Endodermal cell (in vitro differentiated cells): ENCODE data around the gene GPC6. TPM values are rescaled to one million over a fixed set of nuclear protein-coding genes. Genes with fewer than 3 reads are reported as not detected.

Source experiments
- DNase-seq: peaks from one replicate; pipeline ENCODE4 v3.0.0-alpha.2; 2017
- H3K27ac ChIP-seq: 2 replicates; pipeline ENCODE4 v1.5.1; 2013; ENCODE audit warnings: mild to moderate bottlenecking, low read depth, low read length, moderate library complexity
- H3K27me3 ChIP-seq: 2 replicates; pipeline ENCODE4 v1.6.1; 2013; ENCODE audit warnings: mild to moderate bottlenecking, low read length, moderate library complexity; ENCODE audit not compliant: insufficient read depth, control insufficient read depth, poor library complexity, severe bottlenecking
- H3K36me3 ChIP-seq: 2 replicates; pipeline ENCODE4 v1.7.0; 2013; ENCODE audit warnings: mild to moderate bottlenecking, low read length, moderate library complexity; ENCODE audit not compliant: control insufficient read depth, insufficient read depth
- H3K4me1 ChIP-seq: one replicate; pipeline ENCODE4 v1.7.0; 2013; ENCODE audit warnings: low read length; ENCODE audit not compliant: control insufficient read depth, insufficient read depth
- H3K4me3 ChIP-seq: 2 replicates; pipeline ENCODE4 v1.5.1; 2013; ENCODE audit warnings: mild to moderate bottlenecking, low read length, moderate library complexity
- H3K9ac ChIP-seq: 2 replicates; pipeline ENCODE4 v1.6.1; 2013; ENCODE audit warnings: mild to moderate bottlenecking, low read length, moderate library complexity; ENCODE audit not compliant: poor library complexity, severe bottlenecking; ENCODE audit errors: extremely low read depth
- H3K9me3 ChIP-seq: 2 replicates; pipeline ENCODE4 v1.6.1; 2013; ENCODE audit warnings: mild to moderate bottlenecking, low read length, moderate library complexity; ENCODE audit not compliant: control insufficient read depth
- H3K27ac Mint-ChIP-seq: 2 replicates; pipeline ENCODE4 v1.8.0; 2020; ENCODE audit warnings: mixed read lengths
- H3K27me3 Mint-ChIP-seq: 2 replicates; pipeline ENCODE4 v1.8.0; 2021; ENCODE audit warnings: mild to moderate bottlenecking, mixed read lengths; ENCODE audit not compliant: insufficient read depth
- H3K36me3 Mint-ChIP-seq: 2 replicates; pipeline ENCODE4 v1.8.0; 2020; ENCODE audit warnings: low read depth, mixed read lengths
- H3K4me1 Mint-ChIP-seq: 2 replicates; pipeline ENCODE4 v1.8.0; 2020; ENCODE audit warnings: mixed read lengths
- H3K4me3 Mint-ChIP-seq: 2 replicates; pipeline ENCODE4 v1.8.0; 2020; ENCODE audit warnings: mild to moderate bottlenecking, moderate library complexity, mixed read lengths
- H3K9me3 Mint-ChIP-seq: 2 replicates; pipeline ENCODE4 v1.8.0; 2020; ENCODE audit warnings: mild to moderate bottlenecking, mixed read lengths
- WGBS, 2 experiments: methylation state at CpG; one replicate each; pipeline versions ENCODE4 v1.1.5 to v1.1.7; 2013; ENCODE audit warnings: missing lambda C conversion rate in 2 of 2, mixed read lengths in 1 of 2; ENCODE audit not compliant: insufficient coverage in 1 of 2, insufficient read length in 1 of 2; 5-methylcytosine and 5-hydroxymethylcytosine counted together
- total RNA-seq, 2 donors: library from RNA; stranded (reverse); fragmentation: NEBNext Ultra II Directional in 1 of 2; extraction: Animal tissue kit (Norgen Biotek cat#: 25700) in 1 of 2; gene quantifications; 2 replicates in 1 of 2; 3 replicates in 1 of 2; pipeline ENCODE4 v1.2.1, GENCODE V29; 2021
- TF ChIP-seq, protein P1 (sequence below): fragments of 200-600 bp; sonication (generic); conservative IDR thresholded peaks from 2 replicates; pipeline ENCODE4 v1.5.0; 2021; ENCODE audit warnings: antibody characterized with exemption, mild to moderate bottlenecking

GPC6 gene
- total RNA-seq, 2 donors from 2014 or later = 69.6 to 80.4 TPM

DNA sequence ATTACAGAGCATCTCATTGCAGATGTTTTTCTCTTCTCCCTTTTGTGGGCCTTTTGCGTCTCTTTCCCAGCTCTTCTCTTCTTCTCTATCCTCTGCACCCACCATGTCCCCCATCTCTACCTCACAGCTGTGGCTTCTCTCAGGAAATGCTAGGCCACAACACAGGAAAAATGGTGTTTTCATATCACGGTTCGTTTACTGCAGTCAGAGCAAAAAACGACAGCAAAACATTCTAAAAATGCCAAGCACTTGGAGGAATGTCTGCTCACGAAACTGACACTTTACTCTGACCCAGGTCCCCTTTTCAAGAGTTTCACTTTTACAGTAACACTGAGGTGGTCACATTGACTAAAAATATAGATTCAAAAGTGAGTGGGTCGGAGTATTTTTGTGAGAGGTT is 1100.7 kb downstream of the GPC6 start:
- Histone ChIP-seq H3K4me3 (no peak overlapping the region), H3K27me3 (no peaks in the 10 kb centered on the region), H3K9ac (no peak overlapping the region), H3K27ac (peak overlapping the region; percentile 35), H3K36me3 (no peaks in the 10 kb centered on the region), H3K4me1 (peaks cover 32% of the 10 kb centered on the region), H3K9me3 (no peaks in the 10 kb centered on the region)
- Mint-ChIP-seq H3K27me3 (peaks cover 5% of the 10 kb centered on the region), H3K4me1 (peaks cover 62% of the 10 kb centered on the region), H3K27ac (peak overlapping the region; percentile 6), H3K4me3 (no peak overlapping the region), H3K9me3 (no peaks in the 10 kb centered on the region), H3K36me3 (no peaks in the 10 kb centered on the region)
- DNase-seq = no peak
- TF ChIP-seq, protein P1, sequence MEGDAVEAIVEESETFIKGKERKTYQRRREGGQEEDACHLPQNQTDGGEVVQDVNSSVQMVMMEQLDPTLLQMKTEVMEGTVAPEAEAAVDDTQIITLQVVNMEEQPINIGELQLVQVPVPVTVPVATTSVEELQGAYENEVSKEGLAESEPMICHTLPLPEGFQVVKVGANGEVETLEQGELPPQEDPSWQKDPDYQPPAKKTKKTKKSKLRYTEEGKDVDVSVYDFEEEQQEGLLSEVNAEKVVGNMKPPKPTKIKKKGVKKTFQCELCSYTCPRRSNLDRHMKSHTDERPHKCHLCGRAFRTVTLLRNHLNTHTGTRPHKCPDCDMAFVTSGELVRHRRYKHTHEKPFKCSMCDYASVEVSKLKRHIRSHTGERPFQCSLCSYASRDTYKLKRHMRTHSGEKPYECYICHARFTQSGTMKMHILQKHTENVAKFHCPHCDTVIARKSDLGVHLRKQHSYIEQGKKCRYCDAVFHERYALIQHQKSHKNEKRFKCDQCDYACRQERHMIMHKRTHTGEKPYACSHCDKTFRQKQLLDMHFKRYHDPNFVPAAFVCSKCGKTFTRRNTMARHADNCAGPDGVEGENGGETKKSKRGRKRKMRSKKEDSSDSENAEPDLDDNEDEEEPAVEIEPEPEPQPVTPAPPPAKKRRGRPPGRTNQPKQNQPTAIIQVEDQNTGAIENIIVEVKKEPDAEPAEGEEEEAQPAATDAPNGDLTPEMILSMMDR = no peak
- WGBS, 2 experiments = 58 to 83% methylated on average over 5 to 6 of the region's 6 CpGs

DNA sequence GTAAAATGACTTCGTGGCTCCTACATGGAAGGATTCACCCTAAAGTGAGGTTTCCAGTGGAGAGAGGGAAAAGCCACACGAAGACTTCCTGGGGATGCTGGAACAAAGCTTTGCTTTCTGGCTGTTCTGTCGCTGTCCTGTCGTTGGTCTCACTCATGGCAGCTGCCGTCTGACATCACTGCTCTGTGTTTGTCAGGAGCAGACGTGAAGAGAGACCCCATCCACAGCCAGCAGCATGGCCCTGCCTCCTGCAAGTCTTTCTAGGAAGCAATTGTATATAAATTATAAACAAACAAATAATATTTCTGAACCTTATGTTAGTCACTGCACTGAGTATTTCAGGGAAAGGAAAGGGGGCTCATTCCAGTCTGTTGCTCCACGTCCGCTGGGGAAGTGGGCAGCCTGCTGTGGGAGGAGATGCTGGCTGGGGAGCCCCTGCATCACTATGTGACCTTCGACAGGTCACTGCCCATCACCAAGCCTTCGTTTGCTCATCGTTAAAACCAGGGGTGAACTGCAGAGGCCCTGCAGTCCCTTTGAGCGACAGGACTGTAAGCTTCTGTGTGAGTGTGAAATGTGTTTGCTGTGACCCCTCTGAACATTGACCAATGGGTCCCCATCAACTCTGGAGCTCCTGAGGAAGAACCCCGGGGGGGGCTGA is 1101.9 kb downstream of the GPC6 start:
- H3K9me3 Mint-ChIP-seq = no peaks in the 10 kb centered on the region
- Histone ChIP-seq H3K9ac (no peak overlapping the region), H3K27ac (no peak overlapping the region), H3K27me3 (no peaks in the 10 kb centered on the region), H3K36me3 (no peaks in the 10 kb centered on the region), H3K4me1 (peaks cover 24% of the 10 kb centered on the region), H3K4me3 (no peak overlapping the region), H3K9me3 (no peaks in the 10 kb centered on the region)
- no peak overlapping the region for H3K27ac Mint-ChIP-seq
- peaks cover 5% of the 10 kb centered on the region for H3K27me3 Mint-ChIP-seq
- H3K36me3 Mint-ChIP-seq = no peaks in the 10 kb centered on the region
- TF ChIP-seq, protein P1 = no peak
- 79 to 85% methylated on average over 6 to 13 of the region's 13 CpGs for WGBS, 2 experiments
- H3K4me1 Mint-ChIP-seq = peaks cover 57% of the 10 kb centered on the region
- peak; percentile 58 for DNase-seq
- no peak overlapping the region for H3K4me3 Mint-ChIP-seq

- H3K9ac ChIP-seq = no peak overlapping the region
- whole genome bisulfite sequencing, 2 experiments = 93 to 100% methylated on average over 4 to 7 of the region's 7 CpGs
- TF ChIP-seq, protein P1 = no peak
Observed at GRCh38 chr13:94329277-94329676, 1102.7 kb downstream of the GPC6 start.

More at GRCh38 chr13:94329277-94329676, 1102.7 kb downstream of the GPC6 start:
- peaks cover 51% of the 10 kb centered on the region for H3K4me1 Mint-ChIP-seq
- peaks cover 5% of the 10 kb centered on the region for H3K27me3 Mint-ChIP-seq
- H3K4me3 Mint-ChIP-seq = no peak overlapping the region
- H3K27ac Mint-ChIP-seq = no peak overlapping the region
- H3K4me3 ChIP-seq = no peak overlapping the region
- H3K36me3 ChIP-seq = no peaks in the 10 kb centered on the region
- H3K9me3 Mint-ChIP-seq = no peaks in the 10 kb centered on the region
- no peak overlapping the region for H3K27ac ChIP-seq
- no peaks in the 10 kb centered on the region for H3K36me3 Mint-ChIP-seq
- no peaks in the 10 kb centered on the region for H3K9me3 ChIP-seq
- H3K4me1 ChIP-seq = peaks cover 21% of the 10 kb centered on the region
- DNase-seq = no peak
- H3K27me3 ChIP-seq = no peaks in the 10 kb centered on the region
